Head of caudate nucleus (tissue), 42 donors: ENCODE data around the gene FPR1.
A peak's percentile ranks its signal among the peaks of the same experiment; 100 is the strongest.
"Not testable (repeated sequence)": the region's sequence is repeated elsewhere in the genome, so short reads cannot be mapped to it uniquely, and the experiment has no call there.

ENCODE experiments used
- DNase-seq, 42 donors: peaks; one replicate each; pipeline versions ENCODE4 v3.0.0 to v3.0.0-alpha.2; 2020 to 2021; ENCODE audit warnings: mixed read lengths in 7 of 42
- intact Hi-C: fragments of 100-400 bp; cut with DNase I; formaldehyde crosslinking; loops from one replicate; pipeline ENCODE4 v1.15.0; 2022

The FPR1 gene

DNA sequence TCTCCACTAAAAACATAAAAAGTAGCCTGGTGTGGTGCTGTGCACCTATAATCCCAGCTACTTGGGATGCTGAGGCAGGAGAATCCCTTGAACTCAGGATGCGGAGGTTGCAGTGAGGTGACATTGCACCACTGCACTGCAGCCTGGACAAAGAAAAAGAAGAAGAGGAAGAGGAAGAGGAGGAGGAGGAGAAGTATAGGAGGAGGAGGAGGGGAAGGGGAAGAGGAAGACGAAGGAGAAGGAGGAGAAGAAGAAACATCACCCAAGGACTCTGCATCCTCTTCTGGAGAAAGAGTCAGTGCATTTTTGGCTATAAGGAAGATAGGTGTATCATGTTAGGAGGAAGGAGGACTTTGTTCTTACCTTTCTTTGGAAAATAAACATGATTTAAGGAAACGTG lies 30.3 kb upstream of the FPR1 start:
- intact Hi-C loops, result no loop called here
- peak in 1 of 42 donors; percentile 19 for DNase-seq

GRCh38 chr19:51780270-51780669 lies 28.6 kb upstream of the FPR1 start:
- intact Hi-C loops, result no loop called here
- peak in 1 of 42 donors; percentile 31 for DNase-seq

GRCh38 chr19:51779703-51780102 lies 28.0 kb upstream of the FPR1 start:
- intact Hi-C loops, result no loop called here
- DNase-seq, result peak in 1 of 42 donors; percentile 25

GRCh38 chr19:51779181-51779580 lies 27.5 kb upstream of the FPR1 start:
- DNase-seq, result no peak
- intact Hi-C loops, result no loop called here

GRCh38 chr19:51777570-51778462 lies 26.1 kb upstream of the FPR1 start:
- intact Hi-C loops, result no loop called here
- peak; percentile 45 to 90 (median 70) for DNase-seq

GRCh38 chr19:51776561-51776960 lies 24.9 kb upstream of the FPR1 start:
- intact Hi-C loops, DNase-seq: not testable (repeated sequence)

GRCh38 chr19:51772977-51773376 lies 21.3 kb upstream of the FPR1 start:
- intact Hi-C loops, result no loop called here
- no peak for DNase-seq

- DNase-seq, result peak in 3 of 42 donors; percentile 20 to 30 (median 25)
These were observed 19.9 kb upstream of the FPR1 start for GRCh38 chr19:51771376-51772130.

DNA sequence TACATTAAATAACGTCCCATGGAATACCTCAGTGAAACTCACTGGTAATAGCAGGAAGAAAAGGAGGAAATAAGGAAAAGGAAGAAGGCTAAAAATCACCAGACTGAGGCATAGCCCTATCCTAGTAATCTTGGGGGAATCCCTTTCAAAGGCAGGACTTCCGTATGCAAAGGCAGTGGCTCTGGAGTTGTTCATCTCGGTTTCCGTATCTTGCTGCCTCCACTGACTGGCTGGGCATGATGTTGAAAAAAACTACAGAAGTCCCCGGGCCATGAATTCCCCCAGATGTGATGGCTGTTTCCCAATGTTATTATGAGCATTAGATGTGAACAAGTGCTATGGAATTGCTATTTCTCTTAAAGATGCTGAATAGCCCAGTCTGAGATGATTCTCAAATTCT lies 14.8 kb upstream of the FPR1 start:
- no peak for DNase-seq
- intact Hi-C loops, result no loop called here

More at GRCh38 chr19:51771376-51772130, 19.9 kb upstream of the FPR1 start:
- intact Hi-C loops, result no loop called here

DNA sequence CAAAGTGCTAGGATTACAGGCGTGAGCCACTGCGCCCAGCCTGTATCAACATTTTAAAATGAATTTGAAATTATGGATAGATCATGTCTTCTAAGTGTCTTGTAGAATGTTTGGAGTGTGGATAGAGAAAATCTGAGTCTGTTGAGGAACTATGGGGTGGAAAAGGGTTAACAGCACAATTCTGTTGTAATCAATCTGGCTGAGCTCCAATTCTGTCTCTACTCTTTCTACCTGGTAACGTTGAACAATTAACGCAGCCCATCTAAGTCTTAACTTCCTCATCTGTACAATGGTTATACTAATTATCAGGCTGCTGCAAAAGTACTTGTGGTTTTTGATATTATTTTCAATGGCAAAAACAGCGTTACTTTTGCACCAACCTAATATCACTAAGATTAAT lies 13.4 kb upstream of the FPR1 start:
- no peak for DNase-seq
- intact Hi-C loops, result no loop called here

GRCh38 chr19:51761696-51762095 lies 10.0 kb upstream of the FPR1 start:
- no peak for DNase-seq
- intact Hi-C loops, result no loop called here

GRCh38 chr19:51760697-51761356 lies 9.1 kb upstream of the FPR1 start, which contains the start of gene FPR2:
Gene FPR2, plus strand, starts transcription at chr19:51761180. Its CDS starts 7,479 bp downstream, at chr19:51768659.
- no peak for DNase-seq
- intact Hi-C loops, result no loop called here

- no peak for DNase-seq
- intact Hi-C loops, result no loop called here
These were observed 3.9 kb upstream of the FPR1 start for GRCh38 chr19:51755571-51755970.

DNA sequence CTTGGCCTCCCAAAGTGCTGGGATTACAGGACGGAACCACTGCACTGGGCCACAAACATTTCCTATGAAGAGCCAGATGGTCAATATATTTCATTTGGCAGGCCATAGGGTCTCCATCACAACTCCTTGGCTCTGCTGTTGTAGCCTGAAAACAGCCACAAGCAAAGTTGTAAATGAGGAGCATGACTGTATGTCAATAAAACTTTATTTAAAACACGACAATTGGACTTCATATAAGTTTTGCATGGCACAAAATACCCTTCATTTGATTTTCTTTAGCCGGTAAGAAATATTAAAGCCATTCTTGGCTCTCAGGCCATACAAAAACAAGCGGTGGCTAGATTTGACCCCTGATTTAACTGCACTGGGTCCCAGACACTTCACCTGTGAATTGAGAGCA lies 3.1 kb upstream of the FPR1 start:
- no peak for DNase-seq
- intact Hi-C loops, result no loop called here

- DNase-seq, result peak in 3 of 42 donors; percentile 10 to 16 (median 10)
- intact Hi-C loops, result no loop called here
These were observed 2.4 kb upstream of the FPR1 start for GRCh38 chr19:51754109-51754508.

DNA sequence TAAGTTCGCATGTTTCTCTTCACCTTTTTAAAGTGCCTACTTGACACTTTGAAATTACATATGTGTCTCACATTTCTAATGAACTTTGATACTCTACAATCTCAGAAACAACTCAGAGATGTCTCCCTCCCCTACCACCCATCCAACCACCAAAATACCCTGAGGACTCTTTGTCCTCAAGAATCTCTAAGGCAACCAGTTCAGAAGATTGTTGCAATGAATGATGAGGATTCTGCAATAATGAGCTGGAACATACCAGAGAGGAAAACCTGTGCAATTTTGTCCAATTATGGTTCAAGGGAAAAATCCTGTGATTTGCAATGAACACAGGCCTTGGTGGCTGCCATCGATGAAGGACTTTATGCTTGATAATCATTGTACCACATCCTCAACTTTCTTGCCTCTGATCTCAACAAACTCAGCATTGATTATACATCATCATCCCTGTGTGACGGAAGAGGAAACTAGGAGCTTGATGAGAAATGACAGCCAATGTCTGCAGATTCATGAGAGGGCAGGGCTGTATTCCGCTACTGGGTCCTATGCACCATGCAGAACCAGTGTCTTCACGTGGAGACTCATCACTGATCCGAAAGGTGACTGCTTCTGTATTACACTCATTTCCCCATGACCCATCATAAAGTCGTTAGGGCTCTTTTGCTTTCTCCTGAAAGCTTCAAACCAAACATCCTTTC lies 1.1 kb downstream of the FPR1 start:
- intact Hi-C loops, result no loop called here
- DNase-seq, result no peak

DNA sequence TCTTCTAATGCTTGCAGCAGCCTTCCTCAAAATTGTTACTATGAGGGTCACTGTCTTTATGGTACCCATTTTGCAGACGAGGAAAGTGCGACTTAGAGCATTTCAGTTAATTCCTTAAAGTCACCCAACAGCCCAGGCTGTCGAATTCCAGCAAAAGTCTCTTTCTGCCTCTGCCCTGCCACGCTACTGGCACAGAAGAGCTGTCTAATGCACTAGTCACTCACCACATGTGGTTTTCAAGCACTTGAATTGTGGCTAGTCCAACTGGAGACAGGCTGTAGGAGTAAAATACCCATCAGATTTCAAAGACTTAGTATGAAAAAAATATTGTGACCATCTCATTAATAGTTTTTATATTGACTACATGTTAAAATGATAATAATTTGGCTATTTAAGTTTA lies 1.7 kb downstream of the FPR1 start:
- no peak for DNase-seq
- intact Hi-C loops, result no loop called here

DNA sequence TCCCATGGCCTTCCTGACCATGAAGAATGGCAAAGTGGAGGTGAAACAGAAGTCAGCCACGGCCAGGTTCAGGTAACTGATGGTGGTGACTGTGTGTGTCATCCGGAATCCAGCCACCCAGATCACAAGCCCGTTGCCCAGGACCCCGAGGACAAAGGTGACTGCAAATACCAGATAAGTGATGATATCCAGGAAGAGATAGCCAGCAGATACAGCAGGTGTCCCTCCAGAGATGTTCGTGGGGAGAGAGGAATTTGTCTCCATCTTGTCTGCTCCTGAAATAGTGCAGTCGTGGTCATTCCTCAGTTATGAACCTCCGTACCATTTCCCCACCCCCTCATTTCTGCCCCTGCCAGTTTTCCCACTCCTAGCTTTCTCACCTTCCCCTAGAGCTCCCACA lies 4.9 kb downstream of the FPR1 start:
- no peak for DNase-seq
- intact Hi-C loops, result no loop called here

GRCh38 chr19:51743405-51743804 lies 8.3 kb downstream of the FPR1 start:
- no peak for DNase-seq
- intact Hi-C loops, result no loop called here
